IPS-15b (cell line): Measurements from ENCODE around the gene USP33.
"Not testable (repeated sequence)": the region's sequence is repeated elsewhere in the genome, so short reads cannot be mapped to it uniquely, and the experiment has no call there.

ENCODE experiments used
- H3K27me3 ChIP-seq: one replicate; pipeline ENCODE4 v1.6.1; 2013; ENCODE audit warnings: low read length; ENCODE audit not compliant: control insufficient read depth, insufficient read depth
- H3K36me3 ChIP-seq: one replicate; pipeline ENCODE4 v1.6.1; 2013; ENCODE audit warnings: low read length; ENCODE audit not compliant: control insufficient read depth, insufficient read depth
- H3K4me1 ChIP-seq: one replicate; pipeline ENCODE4 v1.6.1; 2013; ENCODE audit warnings: mild to moderate bottlenecking, low read length; ENCODE audit not compliant: control insufficient read depth, insufficient read depth
- H3K4me3 ChIP-seq: one replicate; pipeline ENCODE4 v1.5.1; 2013; ENCODE audit warnings: low read depth, low read length
- H3K9ac ChIP-seq: one replicate; pipeline ENCODE4 v1.6.1; 2013; ENCODE audit warnings: low read depth, mild to moderate bottlenecking, low read length
- H3K9me3 ChIP-seq: one replicate; pipeline ENCODE4 v1.6.1; 2013; ENCODE audit warnings: mild to moderate bottlenecking, low read length; ENCODE audit not compliant: control insufficient read depth, insufficient read depth

Gene USP33

DNA sequence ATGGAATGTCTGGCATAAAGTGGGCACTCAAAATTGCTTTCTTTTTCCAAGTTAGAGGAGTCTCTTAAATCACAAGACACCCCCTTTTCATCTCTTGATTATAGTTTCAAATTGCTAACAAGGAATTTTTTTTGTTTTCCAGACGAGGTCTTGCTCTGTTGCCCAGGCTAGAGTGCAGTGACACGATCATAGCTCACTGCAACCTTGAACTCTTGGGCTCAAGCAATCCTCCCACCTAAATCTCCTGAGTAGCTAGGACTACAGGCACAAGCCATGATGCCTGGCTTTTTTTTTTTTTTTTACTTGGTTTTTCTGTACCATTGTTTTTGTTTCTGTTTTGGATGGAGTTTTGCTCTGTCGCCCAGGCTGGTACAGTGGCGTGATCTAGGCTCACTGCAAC lies 98.0 kb downstream of the USP33 start:
- Histone ChIP-seq H3K36me3 (no peaks in the 10 kb centered on the region), H3K9me3 (no peaks in the 10 kb centered on the region), H3K4me3 (no peak overlapping the region), H3K9ac (no peak overlapping the region), H3K4me1 (no peaks in the 10 kb centered on the region), H3K27me3 (no peaks in the 10 kb centered on the region)

GRCh38 chr1:77659879-77660593 lies 99.6 kb downstream of the USP33 start:
- Histone ChIP-seq H3K9me3 (no peaks in the 10 kb centered on the region), H3K36me3 (no peaks in the 10 kb centered on the region), H3K27me3 (no peaks in the 10 kb centered on the region), H3K4me1 (no peaks in the 10 kb centered on the region), H3K9ac (no peak overlapping the region), H3K4me3 (no peak overlapping the region)

- H3K4me3 ChIP-seq, result no peak overlapping the region
- H3K9me3 ChIP-seq, result no peaks in the 10 kb centered on the region
- H3K27me3 ChIP-seq, result no peaks in the 10 kb centered on the region
- no peak overlapping the region for H3K9ac ChIP-seq
- no peaks in the 10 kb centered on the region for H3K36me3 ChIP-seq
- no peaks in the 10 kb centered on the region for H3K4me1 ChIP-seq
Measured at GRCh38 chr1:77658271-77658670, 101.4 kb downstream of the USP33 start.

DNA sequence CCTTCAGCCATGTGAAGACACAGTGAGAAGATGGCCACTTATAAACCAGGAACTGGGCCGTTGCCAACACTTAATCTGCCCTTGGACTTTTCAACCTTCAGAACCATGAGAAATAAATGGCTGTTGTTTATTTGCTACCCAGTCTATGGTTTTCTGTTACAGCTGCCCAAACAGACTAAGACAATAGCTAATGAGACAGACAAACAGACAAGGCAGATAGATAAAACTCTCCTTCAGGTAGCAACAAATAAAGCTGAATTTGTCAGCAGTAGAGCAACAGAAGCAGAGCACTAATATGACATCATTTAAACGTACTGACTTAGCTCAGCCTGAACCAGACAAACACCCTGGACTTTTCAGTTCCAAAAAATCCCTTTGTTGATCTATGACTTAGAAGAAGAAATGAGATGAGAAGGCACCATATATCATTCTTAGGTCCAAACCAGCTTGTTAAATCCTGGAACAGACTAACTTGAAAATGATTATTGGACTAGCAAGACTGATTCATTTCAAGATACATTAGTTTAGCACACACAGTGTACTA lies 104.1 kb downstream of the USP33 start:
- no peak overlapping the region for H3K9ac ChIP-seq
- H3K4me3 ChIP-seq, result no peak overlapping the region
- no peaks in the 10 kb centered on the region for H3K9me3 ChIP-seq
- H3K36me3 ChIP-seq, result no peaks in the 10 kb centered on the region
- no peaks in the 10 kb centered on the region for H3K27me3 ChIP-seq
- H3K4me1 ChIP-seq, result no peaks in the 10 kb centered on the region

DNA sequence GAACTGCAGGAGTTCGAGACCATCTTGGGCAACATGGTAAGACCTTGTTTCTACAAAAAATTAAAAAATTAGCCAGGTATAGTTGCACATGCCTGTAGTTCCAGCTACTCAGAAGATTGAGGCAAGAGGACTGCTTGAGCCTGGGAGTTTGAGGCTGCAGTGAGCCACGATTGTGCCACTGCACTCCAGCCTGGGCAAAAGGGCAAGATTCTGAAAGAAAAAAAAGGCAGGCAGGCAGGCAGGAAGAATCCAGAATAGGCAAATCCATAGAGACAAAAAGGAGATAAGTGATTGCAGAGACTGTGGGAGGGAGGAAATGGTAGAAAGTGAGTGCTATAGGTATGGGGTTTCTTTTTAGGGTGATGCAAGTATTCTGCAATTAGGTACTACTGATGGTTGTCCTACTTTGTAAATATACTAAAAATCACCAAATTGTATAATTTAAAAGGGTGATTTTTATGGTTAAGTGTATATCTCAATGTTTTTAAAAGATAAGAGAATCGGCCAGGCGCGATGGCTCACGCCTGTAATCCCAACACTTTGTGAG lies 106.6 kb downstream of the USP33 start:
- Histone ChIP-seq H3K4me1 (no peaks in the 10 kb centered on the region), H3K9ac (no peak overlapping the region), H3K9me3 (no peaks in the 10 kb centered on the region), H3K36me3 (no peaks in the 10 kb centered on the region), H3K4me3 (no peak overlapping the region), H3K27me3 (no peaks in the 10 kb centered on the region)

GRCh38 chr1:77652268-77652667 lies 107.4 kb downstream of the USP33 start:
- no peaks in the 10 kb centered on the region for H3K27me3 ChIP-seq
- no peak overlapping the region for H3K4me3 ChIP-seq
- H3K36me3 ChIP-seq, result no peaks in the 10 kb centered on the region
- no peak overlapping the region for H3K9ac ChIP-seq
- no peaks in the 10 kb centered on the region for H3K9me3 ChIP-seq
- no peaks in the 10 kb centered on the region for H3K4me1 ChIP-seq

DNA sequence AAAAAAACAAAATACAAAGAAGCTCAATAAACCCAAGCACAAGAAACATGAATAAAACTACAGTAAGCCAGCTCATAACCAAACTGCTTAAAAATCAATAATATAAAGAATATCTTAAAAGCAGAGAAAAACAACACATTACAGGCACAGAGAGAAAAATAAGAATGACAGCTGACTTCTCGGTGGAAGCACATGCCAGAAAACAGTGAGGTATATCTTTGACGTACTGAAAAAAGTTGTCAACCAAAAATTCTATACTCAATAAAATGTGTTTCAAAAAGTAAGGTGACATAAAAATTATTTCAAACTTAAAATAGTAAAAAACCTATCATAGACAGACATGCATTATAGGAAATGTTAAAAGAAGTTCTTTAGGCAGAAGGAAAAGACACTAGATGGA lies 110.5 kb downstream of the USP33 start:
- H3K4me1 ChIP-seq, result no peaks in the 10 kb centered on the region
- H3K27me3 ChIP-seq, result no peaks in the 10 kb centered on the region
- no peaks in the 10 kb centered on the region for H3K9me3 ChIP-seq
- H3K4me3 ChIP-seq, result no peak overlapping the region
- H3K9ac ChIP-seq, result no peak overlapping the region
- peaks cover 2% of the 10 kb centered on the region for H3K36me3 ChIP-seq

DNA sequence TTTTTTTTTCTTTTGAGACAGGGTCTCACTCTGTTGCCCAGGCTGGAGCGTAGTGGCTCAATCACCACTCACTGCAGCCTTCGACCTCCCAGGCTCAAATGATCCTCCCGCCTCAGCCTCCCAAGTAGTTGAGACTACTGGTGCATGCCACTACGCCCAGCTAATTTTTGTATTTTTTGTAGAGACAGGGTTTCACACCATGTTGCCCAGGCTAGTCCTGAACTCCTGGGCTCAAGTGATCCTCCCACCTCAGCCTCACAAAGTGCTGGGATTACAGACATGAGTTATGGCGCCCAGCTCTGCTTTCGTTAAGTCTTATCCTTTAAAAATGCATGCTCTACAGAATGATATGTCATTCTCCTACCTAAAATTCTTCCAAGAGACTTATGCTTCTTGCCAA lies 113.4 kb downstream of the USP33 start:
- H3K9me3 ChIP-seq, H3K9ac ChIP-seq, H3K36me3 ChIP-seq, H3K4me3 ChIP-seq, H3K27me3 ChIP-seq, H3K4me1 ChIP-seq: not testable (repeated sequence)
